Stimulated activated CD4-positive, alpha-beta T cell treated with anti-CD3 and anti-CD28 coated beads, Interleukin-1b, Interleukin-23, amount 100 ng/mL, for 48 hours (primary cell): ENCODE results near the gene LCE2D.
"Not testable (repeated sequence)": the region's sequence is repeated elsewhere in the genome, so short reads cannot be mapped to it uniquely, and the experiment has no call there.

Experiments
- DNase-seq: peaks from one replicate; pipeline ENCODE4 v3.0.0-alpha.2; 2020

Gene LCE2D

GRCh38 chr1:152663098-152663497 is at the start of gene LCE2D:
TSS of gene LCE2D (plus strand) at chr1:152663380. CDS start at chr1:152664106, 726 bp downstream.
- DNase-seq = no peak

GRCh38 chr1:152613511-152613910 is 49.7 kb upstream of the LCE2D start, which contains the start of gene LCE3B:
TSS of gene LCE3B (plus strand) at chr1:152613811. CDS start at chr1:152613811, 0 bp downstream.
- DNase-seq = no peak

- DNase-seq = no peak
These were observed 41.2 kb upstream of the LCE2D start for GRCh38 chr1:152621993-152622392.

GRCh38 chr1:152622803-152623202 is 40.4 kb upstream of the LCE2D start, which contains the start of gene LCE3A:
TSS of gene LCE3A (minus strand) at chr1:152623103. CDS start at chr1:152623103, 0 bp downstream.
- DNase-seq = no peak

- DNase-seq = peak; percentile 8
These were observed 39.9 kb upstream of the LCE2D start for GRCh38 chr1:152623203-152623844.

GRCh38 chr1:152626744-152627143 is 36.4 kb upstream of the LCE2D start:
- DNase-seq = no peak

GRCh38 chr1:152630596-152630995 is 32.6 kb upstream of the LCE2D start:
- no peak for DNase-seq

- no peak for DNase-seq
These were observed 22.8 kb upstream of the LCE2D start for GRCh38 chr1:152640351-152640750.

- DNase-seq = no peak
These were observed 19.2 kb upstream of the LCE2D start for GRCh38 chr1:152643945-152644344.

GRCh38 chr1:152645146-152645545 is 18.0 kb upstream of the LCE2D start:
- no peak for DNase-seq

- DNase-seq = no peak
These were observed 16.5 kb upstream of the LCE2D start for GRCh38 chr1:152646656-152647055.

- peak; percentile 61 for DNase-seq
These were observed 9.1 kb upstream of the LCE2D start for GRCh38 chr1:152654110-152654509.

- DNase-seq = no peak
These were observed 6.7 kb upstream of the LCE2D start for GRCh38 chr1:152656459-152656858.

GRCh38 chr1:152657677-152658076 is 5.5 kb upstream of the LCE2D start:
- DNase-seq = no peak

- DNase-seq = no peak
These were observed 4.5 kb upstream of the LCE2D start for GRCh38 chr1:152658649-152659048.

GRCh38 chr1:152666171-152666570 is 3.0 kb downstream of the LCE2D start:
- DNase-seq = not testable (repeated sequence)

- no peak for DNase-seq
These were observed 4.5 kb downstream of the LCE2D start for GRCh38 chr1:152667648-152668047.

GRCh38 chr1:152673016-152673415 is 9.8 kb downstream of the LCE2D start:
- DNase-seq = no peak

GRCh38 chr1:152674983-152675382 is 11.8 kb downstream of the LCE2D start, which contains the start of gene LCE2C:
TSS of gene LCE2C (plus strand) at chr1:152675279. CDS start at chr1:152676016, 737 bp downstream.
- DNase-seq = not testable (repeated sequence)

- DNase-seq = no peak
These were observed 16.3 kb downstream of the LCE2D start for GRCh38 chr1:152679459-152679858.

GRCh38 chr1:152681616-152682015 is 18.4 kb downstream of the LCE2D start:
- DNase-seq = no peak

GRCh38 chr1:152683846-152684245 is 20.7 kb downstream of the LCE2D start:
- no peak for DNase-seq

GRCh38 chr1:152685823-152686222 is 22.6 kb downstream of the LCE2D start, which contains the start of gene LCE2B:
TSS of gene LCE2B (plus strand) at chr1:152686123. CDS start at chr1:152686844, 721 bp downstream.
- DNase-seq = not testable (repeated sequence)

GRCh38 chr1:152697701-152698600 is 34.8 kb downstream of the LCE2D start, which contains the start of gene LCE2A:
TSS of gene LCE2A (plus strand) at chr1:152698345. CDS start at chr1:152698902, 557 bp downstream.
- DNase-seq = no peak
